ENCODE measurements around the gene MLLT3.

Gene MLLT3

DNA sequence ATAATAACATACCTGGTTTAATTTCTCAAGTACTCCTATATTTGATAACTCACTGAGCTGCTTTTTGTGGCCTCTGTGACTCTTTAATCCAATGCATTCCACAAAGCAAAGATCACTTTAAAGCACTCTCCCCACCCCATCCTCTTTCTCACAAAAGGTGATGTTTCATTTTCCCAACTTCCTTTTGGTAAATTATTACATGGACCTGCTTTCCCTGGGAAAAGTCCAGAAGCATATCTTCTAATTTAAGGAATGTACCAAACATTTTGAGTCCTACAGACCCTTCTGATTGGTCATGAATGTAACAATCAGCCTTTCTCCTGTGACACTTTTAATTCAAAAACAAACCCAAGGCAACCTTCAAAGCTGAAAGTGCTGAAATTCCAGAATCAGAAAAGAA, 71.1 kb downstream of the MLLT3 start:
- H3K4me1 ChIP-seq (ENCODE audit: low read length) = peaks cover 41% of the 10 kb centered on the region
- no peaks in the 10 kb centered on the region for H3K9me3 ChIP-seq (ENCODE audit: insufficient read depth, low read length)
- no peaks in the 10 kb centered on the region for H3K27me3 ChIP-seq (ENCODE audit: low read depth, low read length)
- TF ChIP-seq EZH2phosphoT487 (IDR thresholded peaks at IDR 0.05; ENCODE audit: low read depth) = no peak
- TF ChIP-seq, protein P1, sequence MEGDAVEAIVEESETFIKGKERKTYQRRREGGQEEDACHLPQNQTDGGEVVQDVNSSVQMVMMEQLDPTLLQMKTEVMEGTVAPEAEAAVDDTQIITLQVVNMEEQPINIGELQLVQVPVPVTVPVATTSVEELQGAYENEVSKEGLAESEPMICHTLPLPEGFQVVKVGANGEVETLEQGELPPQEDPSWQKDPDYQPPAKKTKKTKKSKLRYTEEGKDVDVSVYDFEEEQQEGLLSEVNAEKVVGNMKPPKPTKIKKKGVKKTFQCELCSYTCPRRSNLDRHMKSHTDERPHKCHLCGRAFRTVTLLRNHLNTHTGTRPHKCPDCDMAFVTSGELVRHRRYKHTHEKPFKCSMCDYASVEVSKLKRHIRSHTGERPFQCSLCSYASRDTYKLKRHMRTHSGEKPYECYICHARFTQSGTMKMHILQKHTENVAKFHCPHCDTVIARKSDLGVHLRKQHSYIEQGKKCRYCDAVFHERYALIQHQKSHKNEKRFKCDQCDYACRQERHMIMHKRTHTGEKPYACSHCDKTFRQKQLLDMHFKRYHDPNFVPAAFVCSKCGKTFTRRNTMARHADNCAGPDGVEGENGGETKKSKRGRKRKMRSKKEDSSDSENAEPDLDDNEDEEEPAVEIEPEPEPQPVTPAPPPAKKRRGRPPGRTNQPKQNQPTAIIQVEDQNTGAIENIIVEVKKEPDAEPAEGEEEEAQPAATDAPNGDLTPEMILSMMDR (IDR thresholded peaks at IDR 0.05; ENCODE audit: low read depth, low read length) = no peak
- no peak overlapping the region for H3K4me3 ChIP-seq (ENCODE audit: low read length)
- H2AFZ ChIP-seq (ENCODE audit: low read depth, low read length) = no peak overlapping the region
- no peaks in the 10 kb centered on the region for H3K36me3 ChIP-seq (replicated peaks; ENCODE audit: low read depth, low read length)
- H3K27ac ChIP-seq (ENCODE audit: low read length) = no peak overlapping the region
- no peak overlapping the region for H3K4me2 ChIP-seq (ENCODE audit: low read length)
- H4K20me1 ChIP-seq (ENCODE audit: insufficient read depth, low read length) = no peaks in the 10 kb centered on the region; the same call in none of the 2 replicates
- no peaks in the 10 kb centered on the region for H3K79me2 ChIP-seq (ENCODE audit: low read length)
- H3K9ac ChIP-seq (ENCODE audit: low read length) = no peak overlapping the region

DNA sequence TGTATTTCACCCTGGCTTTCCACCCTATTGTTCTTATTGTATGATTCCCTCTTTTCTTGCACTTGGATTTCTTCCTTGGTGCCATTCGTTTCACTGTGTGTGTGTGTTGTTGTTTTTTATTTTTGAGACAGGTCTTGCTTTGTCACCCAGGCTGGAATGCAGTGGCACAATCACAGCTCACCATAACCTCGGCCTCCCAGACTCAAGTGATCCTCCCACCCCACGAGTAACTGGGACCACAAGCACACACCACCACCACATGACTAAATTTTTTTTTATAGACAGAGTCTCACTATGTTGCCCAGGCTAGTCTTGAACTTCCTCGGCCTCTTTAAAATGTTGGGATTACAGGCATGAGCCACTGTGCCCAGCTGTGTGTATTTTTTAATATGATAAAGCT, 72.0 kb downstream of the MLLT3 start:
- no peaks in the 10 kb centered on the region; the same call in none of the 2 replicates for H4K20me1 ChIP-seq (ENCODE audit: insufficient read depth, low read length)
- no peak overlapping the region for H3K27ac ChIP-seq (ENCODE audit: low read length)
- no peaks in the 10 kb centered on the region for H3K79me2 ChIP-seq (ENCODE audit: low read length)
- H3K9me3 ChIP-seq (ENCODE audit: insufficient read depth, low read length) = no peaks in the 10 kb centered on the region
- no peaks in the 10 kb centered on the region for H3K36me3 ChIP-seq (replicated peaks; ENCODE audit: low read depth, low read length)
- no peak overlapping the region for H3K4me2 ChIP-seq (ENCODE audit: low read length)
- H3K9ac ChIP-seq (ENCODE audit: low read length) = no peak overlapping the region
- TF ChIP-seq, protein P1 (IDR thresholded peaks at IDR 0.05; ENCODE audit: low read depth, low read length) = no peak
- TF ChIP-seq EZH2phosphoT487 (IDR thresholded peaks at IDR 0.05; ENCODE audit: low read depth) = no peak
- no peaks in the 10 kb centered on the region for H3K27me3 ChIP-seq (ENCODE audit: low read depth, low read length)
- peaks cover 38% of the 10 kb centered on the region for H3K4me1 ChIP-seq (ENCODE audit: low read length)
- H2AFZ ChIP-seq (ENCODE audit: low read depth, low read length) = no peak overlapping the region
- no peak overlapping the region for H3K4me3 ChIP-seq (ENCODE audit: low read length)

DNA sequence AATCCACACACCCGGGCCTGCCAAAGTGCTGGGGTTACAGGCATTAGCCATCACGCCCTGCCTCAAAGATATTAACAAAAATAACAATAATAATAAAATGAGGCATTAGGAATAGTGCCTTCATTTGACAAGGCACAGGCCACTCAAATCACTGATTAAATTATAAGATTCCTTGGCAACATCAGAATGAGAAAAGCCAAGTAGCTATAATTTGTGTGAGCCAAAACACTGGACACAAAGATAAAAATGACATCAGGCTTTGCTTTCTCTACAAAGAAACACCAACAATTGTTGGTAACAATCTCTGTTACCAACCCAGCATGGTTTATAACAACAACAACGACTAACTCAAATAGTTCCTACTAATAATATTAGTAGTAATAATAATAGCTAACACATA, 73.2 kb downstream of the MLLT3 start:
- no peaks in the 10 kb centered on the region for H3K27me3 ChIP-seq (ENCODE audit: low read depth, low read length)
- peaks cover 29% of the 10 kb centered on the region for H3K4me1 ChIP-seq (ENCODE audit: low read length)
- H3K36me3 ChIP-seq (replicated peaks; ENCODE audit: low read depth, low read length) = no peaks in the 10 kb centered on the region
- no peaks in the 10 kb centered on the region; the same call in none of the 2 replicates for H4K20me1 ChIP-seq (ENCODE audit: insufficient read depth, low read length)
- no peak overlapping the region for H3K4me3 ChIP-seq (ENCODE audit: low read length)
- H2AFZ ChIP-seq (ENCODE audit: low read depth, low read length) = no peak overlapping the region
- no peak overlapping the region for H3K27ac ChIP-seq (ENCODE audit: low read length)
- no peak overlapping the region for H3K9ac ChIP-seq (ENCODE audit: low read length)
- no peak overlapping the region for H3K4me2 ChIP-seq (ENCODE audit: low read length)
- no peaks in the 10 kb centered on the region for H3K79me2 ChIP-seq (ENCODE audit: low read length)
- H3K9me3 ChIP-seq (ENCODE audit: insufficient read depth, low read length) = no peaks in the 10 kb centered on the region
- no peak for TF ChIP-seq EZH2phosphoT487 (IDR thresholded peaks at IDR 0.05; ENCODE audit: low read depth)
- TF ChIP-seq, protein P1 (IDR thresholded peaks at IDR 0.05; ENCODE audit: low read depth, low read length) = no peak

DNA sequence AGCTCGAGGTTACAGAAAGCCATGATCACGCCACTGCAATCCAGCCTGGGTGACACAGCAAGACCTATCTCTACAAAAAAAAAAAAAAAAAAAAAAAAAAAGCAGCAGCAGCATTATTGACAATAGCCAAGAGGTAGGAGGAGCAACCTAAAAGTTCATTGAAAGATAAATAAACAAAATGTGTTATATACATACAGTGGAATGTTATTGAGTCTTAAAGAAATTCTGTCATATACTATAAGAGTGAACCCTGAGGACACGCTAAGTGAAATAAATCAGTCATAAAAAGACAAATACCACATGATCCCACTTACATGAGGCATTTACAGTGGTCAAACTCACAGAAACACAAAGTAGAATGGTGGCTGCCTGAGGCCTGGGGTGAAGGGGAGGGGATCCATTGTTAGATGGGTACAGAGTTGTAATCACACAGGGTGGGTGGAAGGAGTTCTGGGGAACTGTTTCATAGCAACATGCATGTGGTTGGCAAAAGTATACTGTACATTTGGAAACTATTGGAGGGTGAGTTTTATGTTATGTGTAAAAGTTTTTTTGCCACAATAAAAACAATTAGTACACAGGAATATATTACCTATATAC, 77.2 kb downstream of the MLLT3 start:
- H3K36me3 ChIP-seq (replicated peaks; ENCODE audit: low read depth, low read length) = no peaks in the 10 kb centered on the region
- H3K4me3 ChIP-seq (ENCODE audit: low read length) = no peak overlapping the region
- no peaks in the 10 kb centered on the region for H3K9me3 ChIP-seq (ENCODE audit: insufficient read depth, low read length)
- no peaks in the 10 kb centered on the region for H3K27me3 ChIP-seq (ENCODE audit: low read depth, low read length)
- H3K4me2 ChIP-seq (ENCODE audit: low read length) = no peak overlapping the region
- no peak overlapping the region for H2AFZ ChIP-seq (ENCODE audit: low read depth, low read length)
- H4K20me1 ChIP-seq (ENCODE audit: insufficient read depth, low read length) = no peaks in the 10 kb centered on the region; the same call in 1 of the 2 replicates
- no peaks in the 10 kb centered on the region for H3K4me1 ChIP-seq (ENCODE audit: low read length)
- no peak overlapping the region for H3K9ac ChIP-seq (ENCODE audit: low read length)
- H3K27ac ChIP-seq (ENCODE audit: low read length) = no peak overlapping the region
- H3K79me2 ChIP-seq (ENCODE audit: low read length) = no peaks in the 10 kb centered on the region
- TF ChIP-seq, protein P1 (IDR thresholded peaks at IDR 0.05; ENCODE audit: low read depth, low read length) = no peak

All from OCI-LY3 (cell line).